HepG2 (cell line): ENCODE results near the gene USF2. TPM values are rescaled to one million over a fixed set of nuclear protein-coding genes. Genes with fewer than 3 reads are reported as not detected.
A peak's percentile ranks its signal among the peaks of the same experiment; 100 is the strongest.

Experiments used
- ATF6 ChIP-seq: sonication (generic); formaldehyde crosslinking; conservative IDR thresholded peaks from 2 replicates; pipeline ENCODE4 v1.4.0; 2020; ENCODE audit warnings: missing genetic modification reagents
- CREB3 ChIP-seq: sonication (generic); formaldehyde crosslinking; IDR thresholded peaks from 2 replicates; pipeline ENCODE4 v1.5.0; 2020; ENCODE audit warnings: missing genetic modification reagents
- FIP1L1 ChIP-seq: fragments of 200-400 bp; formaldehyde crosslinking; IDR thresholded peaks from 2 replicates; pipeline ENCODE4 v1.6.1; 2018; ENCODE audit warnings: low read depth, mild to moderate bottlenecking, low read length, moderate library complexity, borderline replicate concordance; ENCODE audit not compliant: insufficient read depth
- GABPA ChIP-seq, 2 experiments: IDR thresholded peaks; 2 replicates each; pipeline ENCODE4 v1.6.1; 2011 to 2016; ENCODE audit warnings: low read depth in 2 of 2, low read length in 1 of 2, missing biosample characterization in 1 of 2, missing genetic modification characterization in 1 of 2
- MAZ ChIP-seq, 2 experiments: sonication (generic) in 1 of 2; formaldehyde crosslinking in 1 of 2; IDR thresholded peaks; 2 replicates each; pipeline versions ENCODE4 v1.5.0 to v1.6.1; 2012 to 2020; ENCODE audit warnings: low read depth in 2 of 2, mild to moderate bottlenecking in 2 of 2, borderline replicate concordance in 1 of 2, improper control_type of control experiment in 1 of 2, low read length in 1 of 2, missing genetic modification reagents in 1 of 2, moderate library complexity in 1 of 2
- MYC ChIP-seq: sonication (generic); formaldehyde crosslinking; IDR thresholded peaks from 2 replicates; pipeline ENCODE4 v1.9.0; 2021; ENCODE audit warnings: missing genetic modification reagents, borderline replicate concordance
- NFKB2 ChIP-seq: sonication (generic); formaldehyde crosslinking; IDR thresholded peaks from 2 replicates; pipeline ENCODE4 v1.4.0; 2020; ENCODE audit warnings: missing genetic modification reagents, borderline replicate concordance
- NKX3-1 ChIP-seq: sonication (generic); formaldehyde crosslinking; IDR thresholded peaks from 2 replicates; pipeline ENCODE4 v1.5.0; 2020; ENCODE audit warnings: missing genetic modification reagents
- NR2F1 ChIP-seq, 2 experiments: fragments of 450-650 bp in 1 of 2; formaldehyde crosslinking in 1 of 2; IDR thresholded peaks; 2 replicates each; pipeline versions ENCODE4 v1.5.0 to v1.6.1; 2016 to 2020; ENCODE audit warnings: mild to moderate bottlenecking in 1 of 2, missing compliant biosample characterization in 1 of 2, missing genetic modification reagents in 1 of 2, moderate library complexity in 1 of 2
- RNF2 ChIP-seq: fragments of 450-650 bp; conservative IDR thresholded peaks from 2 replicates; pipeline ENCODE4 v1.6.1; 2016; ENCODE audit warnings: low read depth
- SMARCE1 ChIP-seq: fragments of 450-650 bp; IDR thresholded peaks from 2 replicates; pipeline ENCODE4 v1.6.1; 2017; ENCODE audit warnings: borderline replicate concordance
- SP140L ChIP-seq: sonication (generic); formaldehyde crosslinking; IDR thresholded peaks from 2 replicates; pipeline ENCODE4 v1.4.0; 2020; ENCODE audit warnings: missing genetic modification reagents, borderline replicate concordance
- TAF15 ChIP-seq: fragments of 200-400 bp; formaldehyde crosslinking; IDR thresholded peaks from one replicate; pipeline ENCODE4 v1.6.1; 2018; ENCODE audit warnings: mild to moderate bottlenecking, low read depth, low read length; ENCODE audit not compliant: poor library complexity, severe bottlenecking
- ZKSCAN8 ChIP-seq: IDR thresholded peaks from 2 replicates; pipeline ENCODE4 v1.6.1; 2016; ENCODE audit warnings: borderline replicate concordance, missing genetic modification reagents, missing compliant biosample characterization
- ZNF317 ChIP-seq: sonication (generic); formaldehyde crosslinking; IDR thresholded peaks from 2 replicates; pipeline ENCODE4 v1.5.0; 2020; ENCODE audit warnings: mild to moderate bottlenecking, missing genetic modification reagents
- ZNF83 ChIP-seq: sonication (generic); formaldehyde crosslinking; IDR thresholded peaks from 2 replicates; pipeline ENCODE4 v1.4.0; 2020; ENCODE audit warnings: missing genetic modification reagents, mild to moderate bottlenecking, borderline replicate concordance
- polyA plus RNA-seq, 8 experiments: library from polyadenylated mRNA; depleted of rRNA in 3 of 8; stranded (reverse) in 7 of 8; unstranded in 1 of 8; fragments of >200 nt; fragmentation: Illumina TruSeq in 4 of 8; extraction: Trizol in 4 of 8; gene quantifications; 2 replicates each; pipeline versions ENCODE4 v1.2.1 to v1.2.3, GENCODE V29; 2011 to 2016; ENCODE audit warnings: low read depth in 4 of 8, missing spikeins in 1 of 8, mixed read lengths in 1 of 8; ENCODE audit not compliant: insufficient read depth in 1 of 8
- total RNA-seq, 5 experiments: library from RNA; depleted of rRNA; stranded (reverse); fragments of >200 nt; fragmentation: Illumina TruSeq; extraction: Trizol; gene quantifications; 2 replicates each; pipeline ENCODE4 v1.2.3, GENCODE V29; 2016; ENCODE audit warnings: low read depth in 1 of 5
- TF ChIP-seq, protein P1 (sequence below): sonication (generic); formaldehyde crosslinking; IDR thresholded peaks from 2 replicates; pipeline ENCODE4 v1.4.0; 2020; ENCODE audit warnings: missing genetic modification reagents; ENCODE audit errors: not compliant biosample characterization
- TF ChIP-seq, protein P2 (sequence below): IDR thresholded peaks from 2 replicates; pipeline ENCODE4 v1.6.1; 2016
- TF ChIP-seq, protein P3 (sequence below): sonication (generic); formaldehyde crosslinking; IDR thresholded peaks from 2 replicates; pipeline ENCODE4 v1.5.1; 2020; ENCODE audit warnings: missing genetic modification reagents, mild to moderate bottlenecking, borderline replicate concordance

USF2 gene
- total and polyA plus RNA-seq, 2 of the 13 experiments (the other 11 are each of a cell fraction or from before 2014, with no cell fraction given), result 54.9 to 106 TPM

GRCh38 chr19:35248310-35249145 lies 20.2 kb upstream of the USF2 start, which contains the start of gene LSR (continued):
- 0 out of 2 replicates have a peak, but pooled peaks have one; percentile 32 for TF ChIP-seq ZNF83
- peak; percentile 92 for TF ChIP-seq MAZ (IDR thresholded peaks at IDR 0.05; ENCODE audit: borderline replicate concordance, low read depth, low read length)
- TF ChIP-seq MAZ (CRISPR knock-in tag; IDR thresholded peaks at IDR 0.05; ENCODE audit: low read depth), result peak; percentile 95
- TF ChIP-seq SP140L (CRISPR knock-in tag), result peak; percentile 47; the same call in 1 of the 2 replicates
- TF ChIP-seq, protein P1, sequence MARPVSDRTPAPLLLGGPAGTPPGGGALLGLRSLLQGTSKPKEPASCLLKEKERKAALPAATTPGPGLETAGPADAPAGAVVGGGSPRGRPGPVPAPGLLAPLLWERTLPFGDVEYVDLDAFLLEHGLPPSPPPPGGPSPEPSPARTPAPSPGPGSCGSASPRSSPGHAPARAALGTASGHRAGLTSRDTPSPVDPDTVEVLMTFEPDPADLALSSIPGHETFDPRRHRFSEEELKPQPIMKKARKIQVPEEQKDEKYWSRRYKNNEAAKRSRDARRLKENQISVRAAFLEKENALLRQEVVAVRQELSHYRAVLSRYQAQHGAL (CRISPR knock-in tag), result peak; percentile 74
- TF ChIP-seq, protein P2, sequence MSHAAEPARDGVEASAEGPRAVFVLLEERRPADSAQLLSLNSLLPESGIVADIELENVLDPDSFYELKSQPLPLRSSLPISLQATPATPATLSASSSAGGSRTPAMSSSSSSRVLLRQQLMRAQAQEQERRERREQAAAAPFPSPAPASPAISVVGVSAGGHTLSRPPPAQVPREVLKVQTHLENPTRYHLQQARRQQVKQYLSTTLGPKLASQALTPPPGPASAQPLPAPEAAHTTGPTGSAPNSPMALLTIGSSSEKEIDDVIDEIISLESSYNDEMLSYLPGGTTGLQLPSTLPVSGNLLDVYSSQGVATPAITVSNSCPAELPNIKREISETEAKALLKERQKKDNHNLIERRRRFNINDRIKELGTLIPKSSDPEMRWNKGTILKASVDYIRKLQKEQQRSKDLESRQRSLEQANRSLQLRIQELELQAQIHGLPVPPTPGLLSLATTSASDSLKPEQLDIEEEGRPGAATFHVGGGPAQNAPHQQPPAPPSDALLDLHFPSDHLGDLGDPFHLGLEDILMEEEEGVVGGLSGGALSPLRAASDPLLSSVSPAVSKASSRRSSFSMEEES (CRISPR knock-in tag), result peak; percentile 78
- TF ChIP-seq CREB3 (CRISPR knock-in tag), result 0 out of 2 replicates have a peak, but pooled peaks have one; percentile 5
- TF ChIP-seq RNF2, result peak; percentile 55
- TF ChIP-seq NFKB2 (CRISPR knock-in tag), result peak; percentile 94; the same call in 1 of the 2 replicates
- no peak for TF ChIP-seq NR2F1 (CRISPR knock-in tag; IDR thresholded peaks at IDR 0.05)
- peak; percentile 57; the same call in 1 of the 2 replicates for TF ChIP-seq MYC
- TF ChIP-seq, protein P3, sequence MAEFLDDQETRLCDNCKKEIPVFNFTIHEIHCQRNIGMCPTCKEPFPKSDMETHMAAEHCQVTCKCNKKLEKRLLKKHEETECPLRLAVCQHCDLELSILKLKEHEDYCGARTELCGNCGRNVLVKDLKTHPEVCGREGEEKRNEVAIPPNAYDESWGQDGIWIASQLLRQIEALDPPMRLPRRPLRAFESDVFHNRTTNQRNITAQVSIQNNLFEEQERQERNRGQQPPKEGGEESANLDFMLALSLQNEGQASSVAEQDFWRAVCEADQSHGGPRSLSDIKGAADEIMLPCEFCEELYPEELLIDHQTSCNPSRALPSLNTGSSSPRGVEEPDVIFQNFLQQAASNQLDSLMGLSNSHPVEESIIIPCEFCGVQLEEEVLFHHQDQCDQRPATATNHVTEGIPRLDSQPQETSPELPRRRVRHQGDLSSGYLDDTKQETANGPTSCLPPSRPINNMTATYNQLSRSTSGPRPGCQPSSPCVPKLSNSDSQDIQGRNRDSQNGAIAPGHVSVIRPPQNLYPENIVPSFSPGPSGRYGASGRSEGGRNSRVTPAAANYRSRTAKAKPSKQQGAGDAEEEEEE, result 0 out of 2 replicates have a peak, but pooled peaks have one; percentile 70
- 0 out of 2 replicates have a peak, but pooled peaks have one; percentile 50 for TF ChIP-seq ZKSCAN8 (CRISPR knock-in tag)
- no peak for TF ChIP-seq FIP1L1
- peak; percentile 93 for TF ChIP-seq TAF15
- peak; percentile 78 for TF ChIP-seq GABPA (IDR thresholded peaks at IDR 0.05; ENCODE audit: low read depth, low read length)
- peak; percentile 92 for TF ChIP-seq GABPA (CRISPR knock-in tag; IDR thresholded peaks at IDR 0.05; ENCODE audit: low read depth)
- 0 out of 2 replicates have a peak, but pooled peaks have one; percentile 67 for TF ChIP-seq ATF6 (CRISPR knock-in tag)
- TF ChIP-seq SMARCE1, result no peak
- peak; percentile 14; the same call in 1 of the 2 replicates for TF ChIP-seq ZNF317
- no peak; the same call in 1 of the 2 replicates for TF ChIP-seq NKX3-1 (CRISPR knock-in tag)
